Keratinocyte (primary cell): Measurements from ENCODE around the gene RNF144B. TPM values are rescaled to one million over a fixed set of nuclear protein-coding genes. Genes with fewer than 3 reads are reported as not detected.

Source experiments
- DNase-seq: peaks from one replicate; pipeline ENCODE4 v3.0.0-alpha.2; 2011; ENCODE audit warnings: low read depth, missing footprints, low spot score
- FAIRE-seq: peaks from 2 replicates; lab custom pipeline; 2011; peaks lifted over from hg19 to GRCh38; lab: Jason Lieb, UNC
- H2AFZ ChIP-seq: 2 replicates; pipeline ENCODE4 v1.6.0; 2012; ENCODE audit warnings: low read length, control low read depth, inconsistent platforms; ENCODE audit not compliant: control insufficient read depth
- H3K27ac ChIP-seq: 2 replicates; pipeline ENCODE4 v1.5.1; 2011; ENCODE audit warnings: low read length; ENCODE audit not compliant: control insufficient read depth, insufficient read depth
- H3K27me3 ChIP-seq: 3 replicates; pipeline ENCODE4 v1.6.0; 2011; ENCODE audit warnings: low read length; ENCODE audit not compliant: control insufficient read depth, insufficient read depth; ENCODE audit errors: extremely low read depth
- H3K36me3 ChIP-seq, 2 experiments: 2 replicates in 1 of 2; 3 replicates in 1 of 2; pipeline ENCODE4 v1.5.1; 2011; ENCODE audit warnings: low read length in 2 of 2, mild to moderate bottlenecking in 1 of 2; ENCODE audit not compliant: control insufficient read depth in 2 of 2, insufficient read depth in 2 of 2; ENCODE audit errors: extremely low read depth in 1 of 2
- H3K4me1 ChIP-seq: 3 replicates; pipeline ENCODE4 v1.5.1; 2011; ENCODE audit warnings: low read length; ENCODE audit not compliant: control insufficient read depth, insufficient read depth; ENCODE audit errors: extremely low read depth
- H3K4me2 ChIP-seq: 3 replicates; pipeline ENCODE4 v1.6.0; 2011; ENCODE audit warnings: low read depth, low read length; ENCODE audit not compliant: control insufficient read depth, insufficient read depth; ENCODE audit errors: extremely low read depth
- H3K4me3 ChIP-seq, 3 experiments: fragments of 200-600 bp in 1 of 3; sonication (generic) in 1 of 3; 2 replicates in 2 of 3; 3 replicates in 1 of 3; pipeline ENCODE4 v1.5.1; 2011 to 2016; ENCODE audit warnings: low read length in 3 of 3, mild to moderate bottlenecking in 3 of 3, control low read depth in 2 of 3, inconsistent platforms in 1 of 3, low read depth in 1 of 3, mixed read lengths in 1 of 3, mixed run types in 1 of 3, moderate library complexity in 1 of 3; ENCODE audit not compliant: control insufficient read depth in 2 of 3, insufficient read depth in 2 of 3; ENCODE audit errors: extremely low read depth in 1 of 3
- H3K79me2 ChIP-seq: 2 replicates; pipeline ENCODE4 v1.6.0; 2012; ENCODE audit warnings: low read length; ENCODE audit not compliant: control insufficient read depth, insufficient read depth
- H3K9ac ChIP-seq: 3 replicates; pipeline ENCODE4 v1.6.0; 2011; ENCODE audit warnings: low read length; ENCODE audit not compliant: control insufficient read depth, insufficient read depth; ENCODE audit errors: extremely low read depth
- H3K9me1 ChIP-seq: 3 replicates; pipeline ENCODE4 v1.6.0; 2011; ENCODE audit warnings: low read length; ENCODE audit not compliant: control insufficient read depth, insufficient read depth; ENCODE audit errors: extremely low read depth
- H3K9me3 ChIP-seq: 2 replicates; pipeline ENCODE4 v1.5.1; 2012; ENCODE audit warnings: low read depth, low read length; ENCODE audit not compliant: control insufficient read depth
- H4K20me1 ChIP-seq: 3 replicates; pipeline ENCODE4 v1.6.0; 2011; ENCODE audit warnings: low read length; ENCODE audit not compliant: control insufficient read depth, insufficient read depth; ENCODE audit errors: extremely low read depth
- CTCF ChIP-seq, 3 experiments: IDR thresholded peaks in 1 of 3; conservative IDR thresholded peaks in 1 of 3; optimal IDR thresholded peaks in 1 of 3; 2 replicates in 2 of 3; 3 replicates in 1 of 3; pipeline versions ENCODE3 to v1.5.1; 2011; ENCODE audit warnings: low read length in 3 of 3, mild to moderate bottlenecking in 3 of 3, moderate library complexity in 2 of 3, control low read depth in 1 of 3, inconsistent platforms in 1 of 3; ENCODE audit not compliant: insufficient read depth in 2 of 3; ENCODE audit errors: extremely low read depth in 1 of 3
- EZH2 ChIP-seq: IDR thresholded peaks from one replicate; pipeline ENCODE4 v1.6.1; 2012; ENCODE audit warnings: inconsistent platforms, mild to moderate bottlenecking, low read length, moderate library complexity
- dilution Hi-C: fragments of 300-500 bp; cut with MboI; formaldehyde crosslinking; loops from one replicate; pipeline ENCODE4 v1.7.0; 2020; ENCODE audit warnings: low sequenced_read_pairs; ENCODE audit not compliant: extremely low pct_ligation_motif_present
- polyA plus RNA-seq, 5 experiments: library from polyadenylated mRNA; depleted of rRNA in 3 of 5; stranded (reverse) in 3 of 5; stranded (forward) in 1 of 5; unstranded in 1 of 5; fragments of >200 nt; gene quantifications; 1 replicate in 1 of 5; 2 replicates in 3 of 5; 3 replicates in 1 of 5; pipeline versions ENCODE4 v1.2.1 to v1.2.3, GENCODE V29; 2011 to 2012; ENCODE audit warnings: missing spikeins in 2 of 5, low read depth in 1 of 5, low replicate concordance in 1 of 5

The RNF144B gene
- polyA plus RNA-seq, 1 donor (not counting 4 experiments of a cell fraction or from before 2014, with no cell fraction given): 9.0 TPM

GRCh38 chr6:18371656-18372055 lies 15.5 kb upstream of the RNF144B start:
- no peaks in the 10 kb centered on the region for H3K9me3 ChIP-seq
- TF ChIP-seq CTCF (optimal IDR thresholded peaks at IDR 0.05 in 1 of 3, IDR thresholded peaks at IDR 0.05 in 1 of 3, conservative IDR thresholded peaks at IDR 0.05 in 1 of 3; ENCODE audit: extremely low read depth in 1 of 3, insufficient read depth in 2 of 3, low read length in 3 of 3) (no peak), EZH2 (no peak)
- H4K20me1 ChIP-seq: no peaks in the 10 kb centered on the region
- H3K4me3 ChIP-seq: no peak overlapping the region
- H3K9me1 ChIP-seq: no peaks in the 10 kb centered on the region
- no peak for DNase-seq
- H2AFZ ChIP-seq: no peak overlapping the region
- H3K36me3 ChIP-seq: no peaks in the 10 kb centered on the region
- H3K27me3 ChIP-seq: no peaks in the 10 kb centered on the region
- FAIRE-seq: no peak
- dilution Hi-C loops: no loop called here
- no peaks in the 10 kb centered on the region for H3K4me1 ChIP-seq
- H3K79me2 ChIP-seq: no peaks in the 10 kb centered on the region
- no peak overlapping the region for H3K27ac ChIP-seq
- no peak overlapping the region for H3K4me2 ChIP-seq
- H3K9ac ChIP-seq: no peak overlapping the region

- no peaks in the 10 kb centered on the region for H4K20me1 ChIP-seq
- H3K9me3 ChIP-seq: no peaks in the 10 kb centered on the region
- TF ChIP-seq CTCF (optimal IDR thresholded peaks at IDR 0.05 in 1 of 3, IDR thresholded peaks at IDR 0.05 in 1 of 3, conservative IDR thresholded peaks at IDR 0.05 in 1 of 3; ENCODE audit: extremely low read depth in 1 of 3, insufficient read depth in 2 of 3, low read length in 3 of 3) (no peak), EZH2 (no peak)
- H3K36me3 ChIP-seq: no peaks in the 10 kb centered on the region
- H3K4me3 ChIP-seq: no peak overlapping the region
- no peaks in the 10 kb centered on the region for H3K9me1 ChIP-seq
- FAIRE-seq (peak; percentile 51), DNase-seq (no peak)
- no peak overlapping the region for H3K9ac ChIP-seq
- peaks cover 16% of the 10 kb centered on the region for H3K4me1 ChIP-seq
- no peaks in the 10 kb centered on the region for H3K79me2 ChIP-seq
- no peak overlapping the region for H3K27ac ChIP-seq
- peak overlapping the region; percentile 50 for H3K4me2 ChIP-seq
- peak overlapping the region; percentile 78 for H2AFZ ChIP-seq
- dilution Hi-C loops: no loop called here
- no peaks in the 10 kb centered on the region for H3K27me3 ChIP-seq
These were observed 6.9 kb upstream of the RNF144B start for GRCh38 chr6:18380158-18380836.
